OCI-LY3 (cell line): ENCODE measurements around the gene CDH5.

ENCODE experiments used
- CTCF ChIP-seq: fragments of 200-600, 300-600 bp; sonication (generic); IDR thresholded peaks from 2 replicates; pipeline ENCODE4 v1.5.1; 2014; ENCODE audit warnings: antibody characterized with exemption, low read length, low read depth
- EZH2phosphoT487 ChIP-seq: fragments of 200-600 bp; shearing (Covaris generic); IDR thresholded peaks from 2 replicates; pipeline ENCODE4 v1.6.1; 2018; ENCODE audit warnings: antibody characterized with exemption, mixed run types, low read depth

GRCh38 chr16:66390346-66391108 lies 24.0 kb downstream of the CDH5 start:
- TF ChIP-seq CTCF (no peak), EZH2phosphoT487 (no peak)
